Ovary (tissue), 3 donors: ENCODE data around the gene SLC20A1.

Experiments
- EP300 ChIP-seq: sonication (generic); formaldehyde crosslinking; IDR thresholded peaks from one replicate; pipeline ENCODE4 v1.6.1; 2017; ENCODE audit warnings: antibody characterized with exemption
- POLR2A ChIP-seq: fragments of 450-650 bp; IDR thresholded peaks from one replicate; pipeline ENCODE4 v1.6.1; 2017; ENCODE audit warnings: antibody characterized with exemption, mild to moderate bottlenecking, moderate library complexity
- TF ChIP-seq, protein P1 (sequence below), 3 donors: fragments of 450-650 bp in 2 of 3; fragments of 200-600 bp in 1 of 3; IDR thresholded peaks; one replicate each; pipeline versions ENCODE4 v1.5.1 to v1.8.0; 2016 to 2022; ENCODE audit warnings: antibody characterized with exemption in 3 of 3, mild to moderate bottlenecking in 1 of 3
- donor health status: DM: no; HTN: no; CAD: no.

DNA sequence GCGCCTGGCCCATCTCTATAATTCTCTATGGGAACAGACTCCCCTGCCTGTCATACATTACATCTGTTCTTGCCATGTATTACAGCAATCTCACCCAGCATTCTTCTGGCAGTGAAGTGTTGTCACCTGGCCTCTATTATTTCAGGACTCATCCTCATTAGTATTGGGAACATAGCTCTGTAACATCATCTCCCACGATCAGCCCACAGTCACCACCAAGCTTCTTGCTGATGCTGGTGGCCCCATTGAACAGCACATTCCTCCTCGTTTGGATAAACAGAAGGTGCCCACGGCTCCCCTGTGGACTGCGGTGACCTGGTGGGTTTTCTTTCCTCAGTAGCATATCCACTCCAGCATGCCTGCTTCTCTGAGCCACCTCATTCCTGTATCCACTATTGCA lies 39.8 kb upstream of the SLC20A1 start:
- TF ChIP-seq, protein P1, sequence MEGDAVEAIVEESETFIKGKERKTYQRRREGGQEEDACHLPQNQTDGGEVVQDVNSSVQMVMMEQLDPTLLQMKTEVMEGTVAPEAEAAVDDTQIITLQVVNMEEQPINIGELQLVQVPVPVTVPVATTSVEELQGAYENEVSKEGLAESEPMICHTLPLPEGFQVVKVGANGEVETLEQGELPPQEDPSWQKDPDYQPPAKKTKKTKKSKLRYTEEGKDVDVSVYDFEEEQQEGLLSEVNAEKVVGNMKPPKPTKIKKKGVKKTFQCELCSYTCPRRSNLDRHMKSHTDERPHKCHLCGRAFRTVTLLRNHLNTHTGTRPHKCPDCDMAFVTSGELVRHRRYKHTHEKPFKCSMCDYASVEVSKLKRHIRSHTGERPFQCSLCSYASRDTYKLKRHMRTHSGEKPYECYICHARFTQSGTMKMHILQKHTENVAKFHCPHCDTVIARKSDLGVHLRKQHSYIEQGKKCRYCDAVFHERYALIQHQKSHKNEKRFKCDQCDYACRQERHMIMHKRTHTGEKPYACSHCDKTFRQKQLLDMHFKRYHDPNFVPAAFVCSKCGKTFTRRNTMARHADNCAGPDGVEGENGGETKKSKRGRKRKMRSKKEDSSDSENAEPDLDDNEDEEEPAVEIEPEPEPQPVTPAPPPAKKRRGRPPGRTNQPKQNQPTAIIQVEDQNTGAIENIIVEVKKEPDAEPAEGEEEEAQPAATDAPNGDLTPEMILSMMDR (IDR thresholded peaks at IDR 0.05) = no peak
- TF ChIP-seq POLR2A = no peak
- no peak for TF ChIP-seq EP300
